ENCODE results near the gene FAAH.

FAAH gene

GRCh38 chr1:46451948-46452930 is 58.1 kb downstream of the FAAH start:
- DNase-seq: no peak

- DNase-seq: peak; percentile 27 to 29
These were observed 58.8 kb downstream of the FAAH start for GRCh38 chr1:46452931-46453325.

- DNase-seq: no peak
These were observed 59.3 kb downstream of the FAAH start for GRCh38 chr1:46453449-46453848.

- peak; percentile 83 to 91 for DNase-seq
These were observed 61.8 kb downstream of the FAAH start for GRCh38 chr1:46455951-46456350.

- DNase-seq: peak; percentile 27 to 57
These were observed 62.4 kb downstream of the FAAH start for GRCh38 chr1:46456411-46456963.

GRCh38 chr1:46457178-46457577 is 63.1 kb downstream of the FAAH start:
- DNase-seq: no peak

- DNase-seq: peak in 1 of 2 experiments; percentile 10
These were observed 64.1 kb downstream of the FAAH start for GRCh38 chr1:46458190-46458589.

- no peak for DNase-seq
These were observed 64.7 kb downstream of the FAAH start for GRCh38 chr1:46458846-46459245.

- DNase-seq: no peak
These were observed 65.2 kb downstream of the FAAH start for GRCh38 chr1:46459315-46459714.

- DNase-seq: no peak
These were observed 67.1 kb downstream of the FAAH start for GRCh38 chr1:46461017-46461808.

- no peak for DNase-seq
These were observed 67.8 kb downstream of the FAAH start for GRCh38 chr1:46461809-46462448.
